Activated CD4-positive, alpha-beta memory T cell treated with anti-CD3 and anti-CD28 coated beads, Interleukin-2, amount 10 ng/mL, durations not matched to agents 7 days and 5 days (primary cell): ENCODE results near the gene IFT74. TPM values are rescaled to one million over a fixed set of nuclear protein-coding genes. Genes with fewer than 3 reads are reported as not detected.

Experiments used
- CTCF ChIA-PET: fragments of 350-600 bp; sonication (Branson Sonifier 250); formaldehyde crosslinking; loops from one replicate; lab custom pipeline; 2021; ENCODE audit warnings: antibody characterized with exemption, inconsistent platforms; lab: Charles Lee
- POLR2A ChIA-PET: fragments of 350-600 bp; sonication (Branson Sonifier 250); formaldehyde crosslinking; loops from one replicate; lab custom pipeline; 2021; ENCODE audit warnings: antibody characterized with exemption; lab: Charles Lee
- DNase-seq: peaks from one replicate; pipeline ENCODE4 v3.0.0-alpha.2; 2020
- H3K27ac Mint-ChIP-seq: one replicate; pipeline ENCODE4 v1.8.0; 2021; ENCODE audit warnings: mild to moderate bottlenecking, mixed read lengths
- H3K27me3 Mint-ChIP-seq: one replicate; pipeline ENCODE4 v1.8.0; 2021; ENCODE audit warnings: mixed read lengths
- H3K36me3 Mint-ChIP-seq: one replicate; pipeline ENCODE4 v1.8.0; 2021; ENCODE audit warnings: low read depth, mixed read lengths
- H3K4me1 Mint-ChIP-seq: one replicate; pipeline ENCODE4 v1.8.0; 2021; ENCODE audit warnings: mixed read lengths
- H3K4me3 Mint-ChIP-seq: one replicate; pipeline ENCODE4 v1.8.0; 2021; ENCODE audit warnings: mild to moderate bottlenecking, mixed read lengths
- H3K9me3 Mint-ChIP-seq: one replicate; pipeline ENCODE4 v1.8.0; 2021; ENCODE audit warnings: mixed read lengths
- total RNA-seq, 2 experiments: library from RNA; stranded (reverse); gene quantifications; one replicate each; pipeline ENCODE4 v1.2.3, GENCODE V29; 2021

The IFT74 gene
- total RNA-seq, 2 experiments from 2014 or later = 7.4 to 9.4 TPM

DNA sequence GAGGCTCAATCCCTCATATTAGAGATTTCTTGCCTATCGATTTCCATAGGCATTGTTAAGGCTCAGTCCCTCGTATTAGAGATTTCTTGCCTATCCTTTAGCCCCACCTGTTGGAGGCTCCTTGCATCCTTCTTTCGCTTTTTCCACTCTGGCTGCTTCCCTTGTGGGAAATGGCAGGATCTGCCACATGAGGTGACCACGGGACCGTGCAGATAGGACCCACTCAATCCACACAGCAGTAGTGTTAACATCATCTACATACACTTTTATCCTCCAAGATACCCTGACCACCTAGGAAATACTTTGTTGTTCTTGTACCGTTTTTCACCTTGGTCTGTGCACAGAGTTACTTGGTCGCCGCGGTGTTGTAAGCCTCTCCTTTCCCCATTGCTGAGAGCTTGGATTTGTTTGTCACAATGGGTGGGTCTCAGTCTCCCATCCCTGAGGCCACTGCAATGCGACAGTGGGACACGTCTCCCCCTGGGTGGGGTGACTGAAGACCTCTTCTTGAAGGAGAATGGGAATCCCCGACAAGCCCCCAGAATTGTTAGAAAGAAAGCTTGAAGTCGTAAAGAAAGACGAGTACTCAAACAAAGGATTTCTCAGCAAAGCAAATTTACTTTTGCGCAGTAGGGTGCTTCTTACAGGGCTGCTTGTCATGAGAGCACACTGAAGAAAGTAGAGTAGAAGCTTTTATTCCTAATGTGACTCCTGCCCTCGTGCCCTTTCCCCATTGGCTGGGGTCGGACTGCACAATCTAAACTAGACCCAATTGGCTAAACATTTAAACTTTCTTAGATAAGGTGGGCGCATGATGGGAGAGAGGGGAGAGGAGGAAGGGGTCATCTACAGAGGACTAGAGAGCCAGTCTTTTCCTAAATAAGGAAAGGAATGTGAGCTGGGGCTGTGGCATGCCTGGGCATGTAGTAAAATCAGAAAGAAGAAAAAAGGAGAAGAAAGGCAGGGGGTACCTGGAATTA lies 19.8 kb downstream of the IFT74 start:
- Mint-ChIP-seq H3K4me1 (no peaks in the 10 kb centered on the region), H3K9me3 (no peaks in the 10 kb centered on the region), H3K4me3 (no peak overlapping the region), H3K27me3 (no peaks in the 10 kb centered on the region), H3K27ac (no peak overlapping the region), H3K36me3 (no peaks in the 10 kb centered on the region)
- ChIA-PET CTCF (interaction anchor here (1.3 kb wide), 1 partner anchor 232 kb away, joined by 4 read pairs; no protein-coding TSS in a partner anchor), POLR2A (no interaction called here)
- no peak for DNase-seq

DNA sequence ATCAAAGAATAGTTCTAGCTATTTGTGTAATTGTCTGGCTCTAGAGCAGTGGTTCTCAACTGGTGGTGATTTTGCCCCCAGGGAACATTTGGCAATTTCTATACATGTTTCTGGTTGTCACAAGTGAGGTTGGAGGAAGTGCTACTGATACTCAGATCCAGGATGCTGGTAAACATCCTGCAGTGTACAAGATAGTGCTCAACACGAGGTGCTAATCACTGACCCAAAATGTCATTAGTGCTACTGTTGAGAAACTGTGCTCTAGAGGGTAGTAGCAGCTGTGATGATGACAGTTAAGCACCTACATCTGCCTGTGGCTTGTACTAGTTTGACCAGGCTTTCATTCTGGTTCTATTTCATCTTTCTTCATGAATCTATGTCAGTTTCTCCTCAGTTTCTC lies 27.1 kb downstream of the IFT74 start:
- H3K36me3 Mint-ChIP-seq = peaks cover 8% of the 10 kb centered on the region
- H3K27ac Mint-ChIP-seq = no peak overlapping the region
- ChIA-PET CTCF (interaction anchor here (0.5 to 0.9 kb wide), 2 partner anchors 9 kb away, joined by 3 read pairs; no protein-coding TSS in a partner anchor), POLR2A (no interaction called here)
- H3K4me3 Mint-ChIP-seq = no peak overlapping the region
- H3K27me3 Mint-ChIP-seq = no peaks in the 10 kb centered on the region
- DNase-seq = no peak
- no peaks in the 10 kb centered on the region for H3K9me3 Mint-ChIP-seq
- no peaks in the 10 kb centered on the region for H3K4me1 Mint-ChIP-seq

DNA sequence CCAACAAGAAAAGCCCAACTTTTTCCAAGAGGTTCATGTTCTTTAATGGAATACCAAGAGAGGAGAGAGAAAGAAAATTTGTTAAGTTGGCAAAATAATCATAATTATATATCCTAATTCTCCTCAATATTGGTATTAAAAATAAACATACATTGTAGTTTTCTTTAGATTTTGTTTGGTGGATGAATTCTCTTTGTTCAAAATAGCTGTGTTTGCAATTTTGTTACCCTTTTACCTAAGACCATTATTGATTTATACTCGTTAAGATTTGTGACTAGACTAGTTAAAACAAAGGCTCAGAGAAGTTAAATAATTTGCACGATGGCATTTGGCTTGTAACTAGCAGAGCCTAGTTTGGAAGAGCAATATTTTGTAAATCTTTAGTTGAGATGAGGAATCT lies 39.6 kb downstream of the IFT74 start:
- ChIA-PET CTCF (no interaction called here), POLR2A (interaction anchor here (0.6 to 0.9 kb wide), 2 partner anchors 9 to 36 kb away, joined by 3 read pairs; no protein-coding TSS in a partner anchor)
- DNase-seq = no peak
- no peaks in the 10 kb centered on the region for H3K9me3 Mint-ChIP-seq
- H3K27ac Mint-ChIP-seq = no peak overlapping the region
- no peaks in the 10 kb centered on the region for H3K4me1 Mint-ChIP-seq
- H3K27me3 Mint-ChIP-seq = no peaks in the 10 kb centered on the region
- H3K4me3 Mint-ChIP-seq = no peak overlapping the region
- H3K36me3 Mint-ChIP-seq = no peaks in the 10 kb centered on the region

DNA sequence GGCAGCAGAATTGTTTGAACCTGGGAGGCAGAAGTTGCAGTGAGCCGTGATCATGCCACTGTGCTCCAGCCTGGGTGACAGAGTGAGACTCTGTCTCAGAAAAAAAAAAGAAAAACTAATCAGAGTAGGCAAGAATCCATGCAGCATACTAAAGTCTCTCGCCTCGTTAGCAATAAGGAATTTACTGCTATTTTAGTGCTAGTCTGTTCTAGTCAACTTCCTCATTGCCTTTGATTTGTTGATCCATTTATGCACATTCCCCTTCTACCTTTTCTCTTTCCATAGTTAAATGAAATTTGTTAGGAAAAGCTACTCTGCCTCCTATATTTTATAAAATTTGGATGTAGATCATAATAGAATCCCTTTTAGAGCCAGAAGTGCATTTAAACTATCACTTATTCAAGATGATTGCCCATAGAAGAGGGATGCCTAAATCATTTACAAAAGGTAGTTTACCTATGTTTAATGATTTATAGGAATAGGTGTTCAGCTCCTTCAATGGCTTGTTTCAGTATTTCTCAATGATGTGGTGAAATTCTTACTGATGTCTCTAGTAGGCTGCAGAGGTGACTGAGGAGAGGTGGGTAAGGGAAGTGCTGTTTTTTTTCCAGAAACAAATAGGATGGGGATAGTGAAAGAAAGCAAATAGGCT lies 47.3 kb downstream of the IFT74 start:
- POLR2A ChIA-PET = no interaction called here
- H3K27me3 Mint-ChIP-seq = no peaks in the 10 kb centered on the region
- no peaks in the 10 kb centered on the region for H3K4me1 Mint-ChIP-seq
- no peak for DNase-seq
- CTCF ChIA-PET = no interaction called here
- H3K27ac Mint-ChIP-seq = no peak overlapping the region
- no peaks in the 10 kb centered on the region for H3K36me3 Mint-ChIP-seq
- H3K4me3 Mint-ChIP-seq = no peak overlapping the region
- H3K9me3 Mint-ChIP-seq = no peaks in the 10 kb centered on the region

GRCh38 chr9:27005491-27005890 lies 49.3 kb downstream of the IFT74 start, which contains the start of gene LRRC19:
Gene LRRC19 (minus strand): TSS chr9:27005672. CDS start chr9:26999694, 5,978 bp downstream.
- ChIA-PET CTCF (no interaction called here), POLR2A (no interaction called here)
- no peak within 1 kb of the TSS for H3K27ac Mint-ChIP-seq
- no peak within 1 kb of the TSS for H3K4me3 Mint-ChIP-seq
- H3K27me3 Mint-ChIP-seq = no peaks in the 10 kb centered on the region
- no peak for DNase-seq
- H3K36me3 Mint-ChIP-seq = no peaks in the 10 kb centered on the region
- H3K9me3 Mint-ChIP-seq = no peaks in the 10 kb centered on the region
- H3K4me1 Mint-ChIP-seq = no peaks in the 10 kb centered on the region

GRCh38 chr9:27019589-27019988 lies 63.4 kb downstream of the IFT74 start:
- H3K9me3 Mint-ChIP-seq = no peaks in the 10 kb centered on the region
- H3K27ac Mint-ChIP-seq = no peak overlapping the region
- no peak overlapping the region for H3K4me3 Mint-ChIP-seq
- H3K4me1 Mint-ChIP-seq = no peaks in the 10 kb centered on the region
- no peaks in the 10 kb centered on the region for H3K27me3 Mint-ChIP-seq
- ChIA-PET POLR2A (no interaction called here), CTCF (interaction anchor here (0.7 kb wide), 1 partner anchor 357 kb away, joined by 4 read pairs; no protein-coding TSS in a partner anchor)
- DNase-seq = no peak
- peaks cover 13% of the 10 kb centered on the region for H3K36me3 Mint-ChIP-seq

DNA sequence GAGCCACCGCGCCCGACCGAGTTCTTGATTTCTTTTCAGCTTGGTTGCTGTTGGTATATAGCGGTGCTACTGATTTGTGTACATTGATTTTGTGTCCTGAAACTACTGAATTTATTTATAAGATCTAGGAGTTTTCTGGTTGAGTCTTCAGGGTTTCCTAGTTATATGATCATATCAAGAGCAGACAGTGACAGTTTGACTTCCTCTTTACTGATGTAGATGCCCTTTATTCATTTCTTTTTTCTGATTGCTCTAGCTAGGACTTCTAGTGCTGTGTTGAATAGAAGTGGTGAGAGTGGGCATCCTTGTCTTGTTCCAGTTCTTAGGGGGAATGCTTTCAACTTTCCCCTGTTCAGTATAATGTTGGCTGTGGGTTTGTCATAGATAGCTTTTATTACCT lies 66.7 kb downstream of the IFT74 start:
- peaks cover 10% of the 10 kb centered on the region for H3K36me3 Mint-ChIP-seq
- POLR2A ChIA-PET = no interaction called here
- no peak overlapping the region for H3K4me3 Mint-ChIP-seq
- no peaks in the 10 kb centered on the region for H3K9me3 Mint-ChIP-seq
- CTCF ChIA-PET = interaction anchor here (0.7 kb wide), 1 partner anchor 165 kb away, joined by 3 read pairs; no protein-coding TSS in a partner anchor
- H3K27ac Mint-ChIP-seq = no peak overlapping the region
- no peak for DNase-seq
- no peaks in the 10 kb centered on the region for H3K4me1 Mint-ChIP-seq
- H3K27me3 Mint-ChIP-seq = no peaks in the 10 kb centered on the region

DNA sequence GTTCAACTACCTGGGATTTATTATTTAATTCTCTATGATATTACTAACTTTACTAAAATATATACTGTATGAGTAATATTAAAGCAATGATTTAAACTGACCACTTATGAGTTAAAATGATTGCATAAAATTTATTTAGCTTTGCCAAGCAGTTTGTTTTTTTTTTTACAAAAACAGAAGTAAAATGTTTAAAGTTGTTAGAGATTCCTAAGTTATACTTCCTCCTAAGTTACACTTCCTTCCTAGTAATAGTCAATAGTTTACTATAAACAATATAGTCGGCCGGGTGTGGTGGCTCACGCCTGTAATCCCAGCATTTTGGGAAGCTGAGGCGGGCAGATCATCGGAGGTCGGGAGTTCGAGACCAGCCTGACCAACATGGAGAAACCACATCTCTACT lies 73.0 kb downstream of the IFT74 start:
- no peaks in the 10 kb centered on the region for H3K27me3 Mint-ChIP-seq
- H3K4me1 Mint-ChIP-seq = no peaks in the 10 kb centered on the region
- no peak overlapping the region for H3K4me3 Mint-ChIP-seq
- H3K36me3 Mint-ChIP-seq = peaks cover 4% of the 10 kb centered on the region
- H3K9me3 Mint-ChIP-seq = no peaks in the 10 kb centered on the region
- ChIA-PET POLR2A (no interaction called here), CTCF (no interaction called here)
- no peak for DNase-seq
- H3K27ac Mint-ChIP-seq = no peak overlapping the region

GRCh38 chr9:27033815-27034403 lies 77.7 kb downstream of the IFT74 start:
- DNase-seq = peak; percentile 56
- H3K4me3 Mint-ChIP-seq = no peak overlapping the region
- H3K27ac Mint-ChIP-seq = no peak overlapping the region
- CTCF ChIA-PET = interaction anchor here (1.2 to 1.5 kb wide), 2 partner anchors 12 to 27 kb away, joined by 4 read pairs; no protein-coding TSS in a partner anchor
- POLR2A ChIA-PET = no interaction called here
- H3K9me3 Mint-ChIP-seq = no peaks in the 10 kb centered on the region
- no peaks in the 10 kb centered on the region for H3K36me3 Mint-ChIP-seq
- H3K4me1 Mint-ChIP-seq = no peaks in the 10 kb centered on the region
- H3K27me3 Mint-ChIP-seq = no peaks in the 10 kb centered on the region

- CTCF ChIA-PET = no interaction called here
- POLR2A ChIA-PET = no interaction called here
- Mint-ChIP-seq H3K36me3 (no peaks in the 10 kb centered on the region), H3K4me3 (no peak overlapping the region), H3K4me1 (no peaks in the 10 kb centered on the region), H3K27ac (no peak overlapping the region), H3K9me3 (no peaks in the 10 kb centered on the region), H3K27me3 (no peaks in the 10 kb centered on the region)
- DNase-seq = no peak
Measured at GRCh38 chr9:27037499-27037898, 81.3 kb downstream of the IFT74 start.

DNA sequence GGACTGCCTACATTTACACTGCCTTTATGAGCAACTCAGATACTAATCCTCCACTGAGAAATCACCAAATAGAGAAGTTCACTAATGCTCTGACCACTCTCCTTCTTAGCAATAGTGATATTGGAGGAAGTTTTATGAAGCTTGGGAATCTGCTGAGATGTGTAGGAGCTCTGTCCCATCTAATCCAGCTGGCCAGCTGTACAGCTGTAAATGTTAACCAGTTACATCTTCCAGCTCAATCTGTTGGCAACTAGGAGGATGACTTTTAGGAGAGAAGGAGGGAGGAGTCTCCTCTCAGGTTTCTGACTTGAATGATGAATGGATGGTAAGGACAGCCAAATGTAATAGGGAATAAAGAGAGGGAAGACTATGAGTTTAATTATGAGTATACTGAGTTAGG lies 85.5 kb downstream of the IFT74 start:
- no peaks in the 10 kb centered on the region for H3K4me1 Mint-ChIP-seq
- no peak for DNase-seq
- no peak overlapping the region for H3K27ac Mint-ChIP-seq
- no peaks in the 10 kb centered on the region for H3K9me3 Mint-ChIP-seq
- no peaks in the 10 kb centered on the region for H3K36me3 Mint-ChIP-seq
- no peaks in the 10 kb centered on the region for H3K27me3 Mint-ChIP-seq
- ChIA-PET CTCF (no interaction called here), POLR2A (no interaction called here)
- H3K4me3 Mint-ChIP-seq = no peak overlapping the region

GRCh38 chr9:27042476-27042875 lies 86.3 kb downstream of the IFT74 start:
- no peaks in the 10 kb centered on the region for H3K4me1 Mint-ChIP-seq
- POLR2A ChIA-PET = no interaction called here
- CTCF ChIA-PET = no interaction called here

GRCh38 chr9:27043176-27043575 lies 87.0 kb downstream of the IFT74 start:
- H3K36me3 Mint-ChIP-seq = no peaks in the 10 kb centered on the region
- no peaks in the 10 kb centered on the region for H3K4me1 Mint-ChIP-seq
- DNase-seq = no peak
- POLR2A ChIA-PET = no interaction called here
- H3K4me3 Mint-ChIP-seq = no peak overlapping the region
- CTCF ChIA-PET = no interaction called here
- H3K27ac Mint-ChIP-seq = no peak overlapping the region
- no peaks in the 10 kb centered on the region for H3K9me3 Mint-ChIP-seq
- H3K27me3 Mint-ChIP-seq = no peaks in the 10 kb centered on the region

More at GRCh38 chr9:27042476-27042875, 86.3 kb downstream of the IFT74 start:
- Mint-ChIP-seq H3K36me3 (no peaks in the 10 kb centered on the region), H3K27me3 (no peaks in the 10 kb centered on the region), H3K9me3 (no peaks in the 10 kb centered on the region), H3K27ac (no peak overlapping the region), H3K4me3 (no peak overlapping the region)
- no peak for DNase-seq
